Measurements from ENCODE around the gene SPRED2. TPM values are rescaled to one million over a fixed set of nuclear protein-coding genes. Genes with fewer than 3 reads are reported as not detected.

The SPRED2 gene
- total RNA-seq, 1 donor = 9.5 TPM

- no peak for DNase-seq (ENCODE audit: low read depth)
- no peak overlapping the region for H3K4me3 ChIP-seq (ENCODE audit: low read depth, low read length)
- TF ChIP-seq CTCF (IDR thresholded peaks at IDR 0.05; ENCODE audit: insufficient read depth, low read depth, low read length) = no peak
These were observed 39.8 kb downstream of the SPRED2 start for GRCh38 chr2:65392609-65393008.

- DNase-seq (ENCODE audit: low read depth) = no peak
- no peak overlapping the region for H3K4me3 ChIP-seq (ENCODE audit: low read depth, low read length)
- TF ChIP-seq CTCF (IDR thresholded peaks at IDR 0.05; ENCODE audit: insufficient read depth, low read depth, low read length) = no peak
These were observed 42.3 kb downstream of the SPRED2 start for GRCh38 chr2:65390134-65390533.

- H3K4me3 ChIP-seq (ENCODE audit: low read depth, low read length) = no peak overlapping the region
- TF ChIP-seq CTCF (IDR thresholded peaks at IDR 0.05; ENCODE audit: insufficient read depth, low read depth, low read length) = no peak
- no peak for DNase-seq (ENCODE audit: low read depth)
These were observed 42.9 kb downstream of the SPRED2 start for GRCh38 chr2:65389476-65389875.

GRCh38 chr2:65388596-65389390 lies 43.6 kb downstream of the SPRED2 start:
- H3K4me3 ChIP-seq (ENCODE audit: low read depth, low read length) = no peak overlapping the region
- no peak for TF ChIP-seq CTCF (IDR thresholded peaks at IDR 0.05; ENCODE audit: insufficient read depth, low read depth, low read length)
- DNase-seq (ENCODE audit: low read depth) = no peak

- H3K4me3 ChIP-seq (ENCODE audit: low read depth, low read length) = no peak overlapping the region
- no peak for DNase-seq (ENCODE audit: low read depth)
- no peak for TF ChIP-seq CTCF (IDR thresholded peaks at IDR 0.05; ENCODE audit: insufficient read depth, low read depth, low read length)
These were observed 44.3 kb downstream of the SPRED2 start for GRCh38 chr2:65388051-65388531.

GRCh38 chr2:65386989-65387388 lies 45.4 kb downstream of the SPRED2 start:
- DNase-seq (ENCODE audit: low read depth) = no peak
- H3K4me3 ChIP-seq (ENCODE audit: low read depth, low read length) = no peak overlapping the region
- peak; percentile 39 for TF ChIP-seq CTCF (IDR thresholded peaks at IDR 0.05; ENCODE audit: insufficient read depth, low read depth, low read length)

Data from fibroblast of villous mesenchyme (primary cell).